Fibroblast of lung (primary cell): ENCODE measurements around the gene GMNN. TPM values are rescaled to one million over a fixed set of nuclear protein-coding genes. Genes with fewer than 3 reads are reported as not detected.

Source experiments
- DNase-seq, 2 donors: peaks; one replicate each; pipeline versions ENCODE4 v3.0.0 to v3.0.0-alpha.2; 2010; ENCODE audit warnings: low read depth in 2 of 2
- H2AFZ ChIP-seq: 2 replicates; pipeline ENCODE4 v1.5.1; 2012; ENCODE audit warnings: low read length, control low read depth, inconsistent platforms
- H3K27ac ChIP-seq: 2 replicates; pipeline ENCODE4 v1.5.1; 2011; ENCODE audit warnings: low read length, control low read depth; ENCODE audit not compliant: insufficient read depth
- H3K27me3 ChIP-seq: 2 replicates; pipeline ENCODE4 v1.5.1; 2011; ENCODE audit warnings: mild to moderate bottlenecking, low read length; ENCODE audit not compliant: control insufficient read depth, insufficient read depth
- H3K36me3 ChIP-seq: 2 replicates; pipeline ENCODE4 v1.5.1; 2011; ENCODE audit warnings: low read length; ENCODE audit not compliant: control insufficient read depth, insufficient read depth
- H3K4me1 ChIP-seq: 2 replicates; pipeline ENCODE4 v1.5.1; 2011; ENCODE audit warnings: low read length; ENCODE audit not compliant: control insufficient read depth, insufficient read depth; ENCODE audit errors: extremely low read depth
- H3K4me2 ChIP-seq: 2 replicates; pipeline ENCODE4 v1.5.1; 2011; ENCODE audit warnings: low read length, control low read depth; ENCODE audit not compliant: insufficient read depth; ENCODE audit errors: extremely low read depth
- H3K4me3 ChIP-seq, 4 experiments: fragments of 200-600 bp in 1 of 4; sonication (generic) in 1 of 4; replicated peaks in 1 of 4; 2 replicates each; pipeline ENCODE4 v1.5.1; 2011 to 2016; ENCODE audit warnings: low read length in 4 of 4, low read depth in 3 of 4, mild to moderate bottlenecking in 3 of 4, control low read depth in 2 of 4, inconsistent platforms in 1 of 4, mixed read lengths in 1 of 4; ENCODE audit not compliant: insufficient read depth in 1 of 4; ENCODE audit errors: control extremely low read depth in 1 of 4
- H3K79me2 ChIP-seq: 2 replicates; pipeline ENCODE4 v1.5.1; 2012; ENCODE audit warnings: mild to moderate bottlenecking, low read length, inconsistent platforms; ENCODE audit not compliant: control insufficient read depth, insufficient read depth
- H3K9ac ChIP-seq: 2 replicates; pipeline ENCODE4 v1.5.1; 2011; ENCODE audit warnings: mild to moderate bottlenecking, low read length, control low read depth; ENCODE audit not compliant: insufficient read depth
- H3K9me3 ChIP-seq: 2 replicates; pipeline ENCODE4 v1.5.1; 2012; ENCODE audit warnings: low read depth, low read length; ENCODE audit not compliant: control insufficient read depth, insufficient read depth
- H4K20me1 ChIP-seq: 2 replicates; pipeline ENCODE4 v1.5.1; 2011; ENCODE audit warnings: low read length; ENCODE audit not compliant: control insufficient read depth, insufficient read depth; ENCODE audit errors: extremely low read depth
- EZH2 ChIP-seq: IDR thresholded peaks from 2 replicates; pipeline ENCODE4 v1.5.1; 2012; ENCODE audit warnings: low read length, control low read depth, mild to moderate bottlenecking; ENCODE audit errors: missing control alignments
- polyA plus RNA-seq, 2 donors: library from polyadenylated mRNA; depleted of rRNA in 1 of 2; stranded (reverse) in 1 of 2; unstranded in 1 of 2; fragments of >200 nt; gene quantifications; 2 replicates each; pipeline ENCODE4 v1.2.1, GENCODE V29; 2011 to 2012; ENCODE audit warnings: missing spikeins in 1 of 2
- total RNA-seq: library from RNA; depleted of rRNA; stranded (reverse); fragments of >200 nt; gene quantifications from 2 replicates; pipeline ENCODE4 v1.2.1, GENCODE V29; 2014
- TF ChIP-seq, protein P1 (sequence below), 2 donors: IDR thresholded peaks in 1 of 2; conservative IDR thresholded peaks in 1 of 2; 1 replicate in 1 of 2; 2 replicates in 1 of 2; pipeline ENCODE4 v1.5.1; 2011 to 2012; ENCODE audit warnings: low read length in 2 of 2, control low read depth in 1 of 2, inconsistent platforms in 1 of 2, low read depth in 1 of 2, mild to moderate bottlenecking in 1 of 2

GMNN gene
- total and polyA plus RNA-seq, 2 donors (not counting 1 experiment from before 2014, with no cell fraction given) = 12.9 to 18.9 TPM

DNA sequence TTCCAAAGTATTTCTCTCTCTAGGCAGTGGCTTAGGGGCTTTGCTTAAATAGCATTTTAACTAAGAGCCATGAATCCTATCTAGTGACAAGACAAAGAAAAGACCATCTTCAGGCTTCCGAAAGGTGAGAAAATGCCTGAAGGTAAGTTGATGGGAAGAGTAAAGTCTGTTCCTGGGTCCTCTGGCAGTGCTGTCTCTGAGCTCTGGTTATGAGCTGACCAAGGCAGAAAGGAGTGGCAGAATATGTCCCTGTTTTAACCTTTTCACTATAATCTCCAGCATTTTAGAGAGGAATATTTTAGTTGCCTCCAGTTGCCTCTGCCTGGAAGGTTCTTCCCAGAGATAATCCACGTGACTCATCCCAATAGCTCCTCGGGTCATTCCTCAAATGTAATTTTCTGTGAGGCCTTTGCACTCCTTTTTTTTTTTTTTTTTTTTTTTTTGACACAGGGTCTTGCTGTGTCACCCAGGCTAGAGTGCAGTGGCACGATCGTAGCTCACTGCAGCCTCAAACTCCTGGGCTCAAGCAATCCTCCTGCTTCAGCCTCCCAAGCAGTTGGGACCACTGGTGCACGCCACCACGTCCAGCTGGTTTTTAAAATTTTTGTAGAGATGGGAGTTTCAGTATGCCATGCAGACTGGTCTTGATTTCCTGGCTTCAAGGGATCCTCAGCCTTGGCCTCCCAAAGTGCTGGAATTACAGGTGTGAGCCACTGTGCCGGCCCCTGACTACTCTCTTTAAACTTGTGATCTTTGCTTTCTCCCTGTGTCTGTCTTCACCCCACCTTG is 27.7 kb downstream of the GMNN start:
- Histone ChIP-seq H3K9me3 (no peaks in the 10 kb centered on the region), H4K20me1 (no peaks in the 10 kb centered on the region), H2AFZ (no peak overlapping the region), H3K4me2 (no peak overlapping the region), H3K4me1 (no peaks in the 10 kb centered on the region), H3K27ac (peak overlapping the region; percentile 37), H3K27me3 (no peaks in the 10 kb centered on the region), H3K79me2 (no peaks in the 10 kb centered on the region), H3K9ac (no peak overlapping the region), H3K4me3 (no peak overlapping the region), H3K36me3 (no peaks in the 10 kb centered on the region)
- peak in 1 of 2 donors; percentile 10 for DNase-seq
- TF ChIP-seq, protein P1, sequence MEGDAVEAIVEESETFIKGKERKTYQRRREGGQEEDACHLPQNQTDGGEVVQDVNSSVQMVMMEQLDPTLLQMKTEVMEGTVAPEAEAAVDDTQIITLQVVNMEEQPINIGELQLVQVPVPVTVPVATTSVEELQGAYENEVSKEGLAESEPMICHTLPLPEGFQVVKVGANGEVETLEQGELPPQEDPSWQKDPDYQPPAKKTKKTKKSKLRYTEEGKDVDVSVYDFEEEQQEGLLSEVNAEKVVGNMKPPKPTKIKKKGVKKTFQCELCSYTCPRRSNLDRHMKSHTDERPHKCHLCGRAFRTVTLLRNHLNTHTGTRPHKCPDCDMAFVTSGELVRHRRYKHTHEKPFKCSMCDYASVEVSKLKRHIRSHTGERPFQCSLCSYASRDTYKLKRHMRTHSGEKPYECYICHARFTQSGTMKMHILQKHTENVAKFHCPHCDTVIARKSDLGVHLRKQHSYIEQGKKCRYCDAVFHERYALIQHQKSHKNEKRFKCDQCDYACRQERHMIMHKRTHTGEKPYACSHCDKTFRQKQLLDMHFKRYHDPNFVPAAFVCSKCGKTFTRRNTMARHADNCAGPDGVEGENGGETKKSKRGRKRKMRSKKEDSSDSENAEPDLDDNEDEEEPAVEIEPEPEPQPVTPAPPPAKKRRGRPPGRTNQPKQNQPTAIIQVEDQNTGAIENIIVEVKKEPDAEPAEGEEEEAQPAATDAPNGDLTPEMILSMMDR (conservative IDR thresholded peaks at IDR 0.05 in 1 of 2, IDR thresholded peaks at IDR 0.05 in 1 of 2; ENCODE audit: low read depth in 1 of 2, low read length in 2 of 2) = no peak
- no peak for TF ChIP-seq EZH2

DNA sequence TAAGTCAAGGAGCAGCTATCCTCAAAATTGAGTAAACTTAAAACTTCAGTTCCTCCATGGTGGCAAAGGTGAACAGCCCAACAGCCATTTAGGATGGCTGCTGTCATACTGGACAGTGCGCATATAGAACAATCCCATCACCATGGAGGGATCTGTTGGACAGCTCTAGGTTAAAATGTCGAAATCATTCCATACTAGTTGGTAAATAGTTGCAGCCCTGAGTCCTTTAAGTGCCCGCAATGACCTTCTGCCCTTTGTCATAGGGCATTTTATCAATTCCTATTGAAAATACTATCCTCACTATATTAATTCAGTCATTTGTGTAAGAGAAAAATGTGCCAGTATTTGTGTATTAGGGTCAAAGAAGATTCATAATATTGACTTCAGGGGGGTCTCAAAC is 32.8 kb downstream of the GMNN start:
- Histone ChIP-seq H3K9me3 (no peaks in the 10 kb centered on the region), H3K79me2 (no peaks in the 10 kb centered on the region), H4K20me1 (no peaks in the 10 kb centered on the region), H3K4me1 (no peaks in the 10 kb centered on the region), H3K36me3 (no peaks in the 10 kb centered on the region), H3K4me3 (no peak overlapping the region), H3K9ac (no peak overlapping the region), H3K27ac (no peak overlapping the region), H2AFZ (no peak overlapping the region), H3K4me2 (no peak overlapping the region), H3K27me3 (no peaks in the 10 kb centered on the region)
- TF ChIP-seq, protein P1 (conservative IDR thresholded peaks at IDR 0.05 in 1 of 2, IDR thresholded peaks at IDR 0.05 in 1 of 2; ENCODE audit: low read depth in 1 of 2, low read length in 2 of 2) = no peak
- TF ChIP-seq EZH2 = no peak
- DNase-seq = no peak

DNA sequence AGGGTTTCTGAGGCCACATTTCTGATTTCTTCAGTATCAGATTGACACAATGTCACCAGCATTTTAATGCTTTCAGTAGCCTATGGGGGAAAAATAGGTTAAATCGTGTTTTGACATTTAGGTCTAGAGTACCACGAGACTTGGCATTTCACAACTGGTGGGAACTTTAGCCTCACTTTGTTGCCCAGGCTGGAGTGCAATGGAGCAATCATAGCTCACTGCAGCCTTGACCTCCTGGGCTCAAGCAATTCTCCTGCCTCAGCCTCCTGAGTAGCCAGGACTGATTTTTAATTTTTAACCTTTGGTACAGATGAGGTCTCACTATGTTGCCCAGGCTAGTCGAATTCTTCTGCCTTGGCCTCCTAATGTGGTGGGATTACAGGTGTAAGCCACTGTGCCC is 35.0 kb downstream of the GMNN start:
- Histone ChIP-seq H4K20me1 (no peaks in the 10 kb centered on the region), H2AFZ (no peak overlapping the region), H3K79me2 (no peaks in the 10 kb centered on the region), H3K4me2 (no peak overlapping the region), H3K9ac (no peak overlapping the region), H3K27ac (no peak overlapping the region), H3K27me3 (no peaks in the 10 kb centered on the region), H3K4me1 (no peaks in the 10 kb centered on the region), H3K9me3 (no peaks in the 10 kb centered on the region), H3K36me3 (no peaks in the 10 kb centered on the region), H3K4me3 (no peak overlapping the region)
- no peak for DNase-seq
- TF ChIP-seq, protein P1 (conservative IDR thresholded peaks at IDR 0.05 in 1 of 2, IDR thresholded peaks at IDR 0.05 in 1 of 2; ENCODE audit: low read depth in 1 of 2, low read length in 2 of 2) = no peak
- TF ChIP-seq EZH2 = no peak
